Neuronal stem cell (in vitro differentiated cells): ENCODE results near the gene BTBD9.
A peak's percentile ranks its signal among the peaks of the same experiment; 100 is the strongest.

ENCODE experiments used
- DNase-seq: peaks from one replicate; pipeline ENCODE4 v3.0.0-alpha.2; 2013; ENCODE audit warnings: low spot score
- H2AFZ ChIP-seq: one replicate; pipeline ENCODE4 v1.6.1; 2013; ENCODE audit warnings: mild to moderate bottlenecking, low read length, inconsistent platforms
- H2AK5ac ChIP-seq: 2 replicates; pipeline ENCODE4 v1.6.1; 2013; ENCODE audit warnings: low read depth, mild to moderate bottlenecking, inconsistent platforms, low read length, moderate library complexity, mixed read lengths
- H2BK120ac ChIP-seq: 2 replicates; pipeline ENCODE4 v1.6.1; 2013; ENCODE audit warnings: low read depth, mild to moderate bottlenecking, inconsistent platforms, low read length, moderate library complexity, mixed read lengths
- H2BK12ac ChIP-seq: one replicate; pipeline ENCODE4 v1.6.1; 2013; ENCODE audit warnings: low read length, inconsistent platforms
- H2BK15ac ChIP-seq: 2 replicates; pipeline ENCODE4 v1.6.1; 2013; ENCODE audit warnings: mild to moderate bottlenecking, low read length, inconsistent platforms, mixed read lengths
- H2BK5ac ChIP-seq: one replicate; pipeline ENCODE4 v1.6.1; 2013; ENCODE audit warnings: inconsistent platforms, mild to moderate bottlenecking, low read length, moderate library complexity
- H3K14ac ChIP-seq: one replicate; pipeline ENCODE4 v1.6.1; 2013; ENCODE audit warnings: low read length, inconsistent platforms
- H3K18ac ChIP-seq: 2 replicates; pipeline ENCODE4 v1.6.1; 2013; ENCODE audit warnings: low read length, inconsistent platforms
- H3K23ac ChIP-seq: 2 replicates; pipeline ENCODE4 v1.6.1; 2013; ENCODE audit warnings: low read depth, mild to moderate bottlenecking, mixed read lengths, low read length, inconsistent platforms; ENCODE audit not compliant: poor library complexity
- H3K27ac ChIP-seq: replicated peaks from 3 replicates; pipeline ENCODE4 v1.5.1; 2013; ENCODE audit warnings: low read length, inconsistent platforms
- H3K27me3 ChIP-seq, 3 experiments: 2 replicates each; pipeline ENCODE4 v1.6.1; 2013; ENCODE audit warnings: low read length in 3 of 3, mild to moderate bottlenecking in 2 of 3, inconsistent platforms in 1 of 3, low read depth in 1 of 3, mixed read lengths in 1 of 3, moderate library complexity in 1 of 3; ENCODE audit not compliant: control insufficient read depth in 3 of 3, insufficient read depth in 3 of 3
- H3K36me3 ChIP-seq, 2 donors: replicated peaks in 1 of 2; 2 replicates each; pipeline ENCODE4 v1.6.1; 2013; ENCODE audit warnings: low read length in 2 of 2; ENCODE audit not compliant: control insufficient read depth in 2 of 2, insufficient read depth in 2 of 2
- H3K4ac ChIP-seq: 2 replicates; pipeline ENCODE4 v1.6.1; 2013; ENCODE audit warnings: inconsistent platforms, mild to moderate bottlenecking, low read length, moderate library complexity
- H3K4me1 ChIP-seq, 2 donors: 1 replicate in 1 of 2; 2 replicates in 1 of 2; pipeline ENCODE4 v1.6.1; 2013; ENCODE audit warnings: low read length in 2 of 2, low read depth in 1 of 2; ENCODE audit not compliant: control insufficient read depth in 2 of 2, insufficient read depth in 1 of 2
- H3K4me2 ChIP-seq: one replicate; pipeline ENCODE4 v1.6.1; 2013; ENCODE audit warnings: mild to moderate bottlenecking, low read length, inconsistent platforms; ENCODE audit not compliant: insufficient read depth, poor library complexity, severe bottlenecking
- H3K4me3 ChIP-seq, 2 donors: 2 replicates each; pipeline ENCODE4 v1.5.1; 2013; ENCODE audit warnings: low read length in 2 of 2, mild to moderate bottlenecking in 2 of 2, inconsistent platforms in 1 of 2, moderate library complexity in 1 of 2
- H3K79me1 ChIP-seq: one replicate; pipeline ENCODE4 v1.6.1; 2013; ENCODE audit warnings: low read depth, mild to moderate bottlenecking, inconsistent platforms, low read length, moderate library complexity
- H3K9ac ChIP-seq: one replicate; pipeline ENCODE4 v1.6.1; 2013; ENCODE audit warnings: mild to moderate bottlenecking, low read depth, low read length, inconsistent platforms; ENCODE audit not compliant: poor library complexity
- H3K9me3 ChIP-seq, 2 donors: replicated peaks in 1 of 2; 2 replicates each; pipeline versions ENCODE3 to v1.6.1; 2013; ENCODE audit warnings: low read length in 2 of 2, mild to moderate bottlenecking in 2 of 2, inconsistent platforms in 1 of 2, low read depth in 1 of 2, mixed read lengths in 1 of 2, moderate library complexity in 1 of 2; ENCODE audit not compliant: control insufficient read depth in 2 of 2, insufficient read depth in 1 of 2
- H4K8ac ChIP-seq: one replicate; pipeline ENCODE4 v1.6.1; 2013; ENCODE audit warnings: low read depth, mild to moderate bottlenecking, inconsistent platforms, low read length, moderate library complexity
- H4K91ac ChIP-seq: one replicate; pipeline ENCODE4 v1.6.1; 2013; ENCODE audit warnings: low read length, low read depth, mild to moderate bottlenecking, inconsistent platforms; ENCODE audit not compliant: poor library complexity
- WGBS, 2 donors: extraction: QIAGEN DNeasy Blood & Tissue Kit; methylation state at CpG; one replicate each; pipeline ENCODE4 v1.1.7; 2013; ENCODE audit warnings: missing lambda C conversion rate in 2 of 2, mixed read lengths in 1 of 2; ENCODE audit not compliant: insufficient read length in 2 of 2, insufficient replicate concordance in 1 of 2; ENCODE audit errors: extremely low coverage in 2 of 2; 5-methylcytosine and 5-hydroxymethylcytosine counted together

Gene BTBD9

DNA sequence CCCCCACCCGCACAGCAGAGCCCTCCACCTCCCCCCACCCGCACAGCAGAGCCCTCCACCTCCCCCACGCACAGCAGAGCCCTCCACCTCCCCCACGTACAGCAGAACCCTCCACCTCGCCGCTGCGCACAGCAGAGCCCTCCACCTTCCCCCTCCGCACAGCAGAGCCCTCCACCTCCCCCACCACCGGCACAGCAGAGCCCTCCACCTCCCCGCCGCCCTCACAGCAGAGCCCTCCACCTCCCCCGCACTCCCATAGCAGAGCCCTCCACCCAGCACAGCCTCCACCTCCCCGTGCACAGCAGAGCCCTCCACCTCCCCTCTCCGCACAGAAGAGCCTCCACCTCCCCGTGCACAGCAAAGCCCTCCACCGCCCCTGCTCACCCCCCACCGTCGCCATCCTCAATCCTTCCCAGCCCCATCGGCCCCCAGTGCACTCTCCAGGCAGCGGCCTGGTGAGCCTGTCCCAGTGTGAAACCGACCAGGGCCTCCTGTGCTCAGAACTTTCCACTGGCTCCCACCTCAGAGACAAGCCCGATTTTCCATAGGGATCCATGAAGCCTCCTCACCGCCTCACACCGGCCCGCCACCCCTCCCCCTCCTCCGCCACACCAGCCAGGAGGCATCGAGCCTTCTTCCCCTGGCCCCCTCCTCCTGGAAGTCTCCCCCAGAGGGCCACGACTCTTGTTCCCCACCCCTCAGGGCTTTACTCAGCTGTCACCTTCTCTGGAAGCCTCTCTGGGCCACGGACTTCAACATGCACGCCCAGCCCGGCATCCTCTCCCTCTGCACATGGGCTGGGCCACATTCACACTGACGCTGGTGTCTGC lies 473.1 kb downstream of the BTBD9 start:
- H3K9ac ChIP-seq: peak overlapping the region; percentile 17
- H2BK15ac ChIP-seq: peak overlapping the region; percentile 60
- H3K23ac ChIP-seq: peak overlapping the region; percentile 76
- no peak overlapping the region for H2BK5ac ChIP-seq
- no peak overlapping the region for H3K27ac ChIP-seq
- H3K14ac ChIP-seq: peak overlapping the region; percentile 75
- peak overlapping the region; percentile 86 for H3K18ac ChIP-seq
- H3K27me3 ChIP-seq: no peaks in the 10 kb centered on the region
- no CpG with 5 or more reads among the region's 32 CpGs for WGBS, 2 donors
- H3K4me2 ChIP-seq: no peak overlapping the region
- no peak overlapping the region for H3K4me3 ChIP-seq
- peaks cover 4 to 14% of the 10 kb centered on the region in 2 donors for H3K4me1 ChIP-seq
- H4K8ac ChIP-seq: no peak overlapping the region
- H3K9me3 ChIP-seq: no peaks in the 10 kb centered on the region
- H2AK5ac ChIP-seq: no peak overlapping the region
- H2BK120ac ChIP-seq: no peak overlapping the region
- H3K79me1 ChIP-seq: peaks cover 4% of the 10 kb centered on the region
- no peak overlapping the region for H3K4ac ChIP-seq
- no peak overlapping the region for H4K91ac ChIP-seq
- H2BK12ac ChIP-seq: no peak overlapping the region
- DNase-seq: no peak
- H3K36me3 ChIP-seq: no peaks in the 10 kb centered on the region
- no peak overlapping the region for H2AFZ ChIP-seq

DNA sequence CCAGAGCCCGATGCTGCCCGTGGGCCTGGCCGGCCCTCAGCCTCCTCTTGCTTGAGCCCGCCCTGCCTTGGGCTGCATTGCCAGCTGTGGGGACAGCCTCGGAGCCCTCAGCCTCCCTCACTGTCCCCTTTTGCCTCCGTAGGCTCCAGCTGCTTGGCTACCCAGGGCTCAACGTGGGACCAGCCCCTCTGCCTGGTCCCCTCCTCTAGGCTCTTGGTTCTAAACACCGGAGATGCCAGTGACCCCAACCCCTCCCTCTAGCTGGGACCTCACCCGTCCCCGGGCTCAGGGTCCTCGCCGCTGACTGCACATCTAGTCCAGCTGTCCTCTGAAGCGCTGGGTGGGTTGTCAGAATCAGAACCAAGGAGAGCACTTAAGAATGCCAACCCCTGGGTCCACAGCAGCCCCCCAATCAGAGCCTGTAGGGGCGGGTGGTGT lies 475.0 kb downstream of the BTBD9 start:
- Histone ChIP-seq H4K91ac (no peak overlapping the region), H2AK5ac (no peak overlapping the region), H3K27me3 (no peaks in the 10 kb centered on the region), H4K8ac (no peak overlapping the region), H3K4me2 (no peak overlapping the region), H3K23ac (no peak overlapping the region), H2BK12ac (no peak overlapping the region), H3K79me1 (peaks cover 4% of the 10 kb centered on the region), H2BK15ac (peak overlapping the region; percentile 39), H2AFZ (no peak overlapping the region), H3K9ac (no peak overlapping the region), H3K4ac (no peak overlapping the region), H3K18ac (peak overlapping the region; percentile 65), H2BK5ac (peak overlapping the region; percentile 22), H3K9me3 (no peaks in the 10 kb centered on the region), H3K4me1 (peaks cover 0 to 6% of the 10 kb centered on the region in 2 donors), H2BK120ac (no peak overlapping the region), H3K36me3 (no peaks in the 10 kb centered on the region), H3K4me3 (no peak overlapping the region), H3K27ac (no peak overlapping the region), H3K14ac (no peak overlapping the region)
- no peak for DNase-seq
- no CpG with 5 or more reads among the region's 14 CpGs for WGBS, 2 donors

DNA sequence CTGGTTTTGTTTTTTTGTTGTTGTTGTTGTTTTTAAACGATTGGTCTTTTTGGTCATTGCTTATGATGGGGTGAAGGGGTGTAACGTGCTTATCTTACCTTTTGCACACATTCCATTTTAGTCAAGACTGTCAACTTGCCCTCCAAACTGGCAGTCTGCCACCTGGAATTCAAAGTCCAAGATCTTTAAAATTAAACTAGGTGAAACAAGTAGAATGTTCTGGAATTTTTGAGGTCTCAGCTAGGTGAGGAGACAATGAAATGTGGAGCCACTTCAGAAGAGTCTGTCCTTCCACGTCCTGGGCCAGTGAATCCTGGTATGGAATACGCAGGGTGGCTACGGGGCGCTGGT lies 475.6 kb downstream of the BTBD9 start:
- Histone ChIP-seq H2BK120ac (no peak overlapping the region), H2AK5ac (no peak overlapping the region), H3K9me3 (peaks cover 0 to 2% of the 10 kb centered on the region in 2 donors), H2BK15ac (no peak overlapping the region), H3K4ac (no peak overlapping the region), H3K23ac (no peak overlapping the region), H2AFZ (no peak overlapping the region), H3K27ac (no peak overlapping the region), H3K36me3 (no peaks in the 10 kb centered on the region), H3K27me3 (no peaks in the 10 kb centered on the region), H2BK5ac (no peak overlapping the region), H4K8ac (no peak overlapping the region), H3K9ac (no peak overlapping the region), H3K79me1 (peaks cover 4% of the 10 kb centered on the region), H3K18ac (no peak overlapping the region), H2BK12ac (no peak overlapping the region), H3K4me2 (no peak overlapping the region), H3K14ac (no peak overlapping the region), H3K4me3 (no peak overlapping the region), H3K4me1 (peaks cover 0 to 6% of the 10 kb centered on the region in 2 donors), H4K91ac (no peak overlapping the region)
- DNase-seq: no peak
- WGBS, 2 donors: no CpG with 5 or more reads among the region's 6 CpGs

DNA sequence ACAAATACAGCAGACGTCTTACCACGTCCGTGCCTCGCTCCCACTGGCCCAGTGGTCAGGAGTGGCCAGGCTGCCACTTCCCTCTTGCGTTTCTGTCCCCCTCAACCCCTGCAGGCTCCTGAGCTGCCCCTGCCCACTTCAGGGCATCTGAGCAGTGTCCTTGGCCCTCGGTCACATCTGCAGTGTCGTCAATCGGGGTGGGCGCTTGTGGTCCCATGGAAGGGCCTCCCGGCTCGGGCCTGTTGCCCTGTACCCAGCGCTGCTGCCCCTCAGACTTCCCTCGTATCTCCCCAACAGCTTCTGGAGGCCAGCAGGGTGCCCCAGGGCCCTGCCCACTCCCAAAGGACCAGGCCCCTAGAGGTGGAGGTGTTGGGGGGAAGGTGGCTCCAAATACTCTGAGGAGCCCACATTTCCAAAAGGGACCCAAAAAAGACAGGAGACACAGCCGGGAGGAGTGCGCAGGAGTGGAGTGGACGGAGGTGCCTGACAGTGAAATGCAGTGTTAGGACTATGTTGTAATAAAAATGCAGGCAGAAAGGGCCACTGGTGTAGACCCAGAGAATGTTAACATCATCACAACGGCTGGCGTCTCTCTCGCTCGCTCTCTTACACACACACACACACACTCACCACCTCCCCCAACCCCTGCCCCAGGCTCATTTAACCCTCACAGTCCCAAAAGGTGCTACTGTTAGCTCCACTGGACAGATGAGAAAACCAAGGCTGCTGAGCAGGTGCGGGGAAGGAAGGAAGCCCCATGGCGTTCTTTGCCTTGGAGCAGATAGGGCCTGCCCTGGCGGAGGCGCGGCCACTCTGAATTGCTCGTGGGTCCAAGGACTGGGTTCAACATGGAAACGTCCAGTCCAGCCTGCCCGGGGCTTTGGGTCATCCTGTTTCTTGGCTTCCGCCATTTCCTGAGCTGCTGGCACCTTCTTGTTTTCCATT lies 476.3 kb downstream of the BTBD9 start:
- no peak overlapping the region for H2BK15ac ChIP-seq
- no peak overlapping the region for H3K4ac ChIP-seq
- H2BK5ac ChIP-seq: no peak overlapping the region
- no peaks in the 10 kb centered on the region for H3K36me3 ChIP-seq
- no peak overlapping the region for H2AFZ ChIP-seq
- WGBS, 2 donors: no CpG with 5 or more reads among the region's 29 CpGs
- no peak overlapping the region for H4K91ac ChIP-seq
- no peak overlapping the region for H3K4me3 ChIP-seq
- H3K4me1 ChIP-seq: peaks cover 0 to 6% of the 10 kb centered on the region in 2 donors
- no peak overlapping the region for H3K23ac ChIP-seq
- no peak overlapping the region for H3K9ac ChIP-seq
- DNase-seq: no peak
- peak overlapping the region; percentile 72 for H3K18ac ChIP-seq
- H3K4me2 ChIP-seq: no peak overlapping the region
- no peaks in the 10 kb centered on the region for H3K27me3 ChIP-seq
- no peak overlapping the region for H3K27ac ChIP-seq
- H3K9me3 ChIP-seq: peaks cover 0 to 2% of the 10 kb centered on the region in 2 donors
- H2BK12ac ChIP-seq: no peak overlapping the region
- no peak overlapping the region for H2AK5ac ChIP-seq
- H2BK120ac ChIP-seq: no peak overlapping the region
- H3K14ac ChIP-seq: no peak overlapping the region
- H4K8ac ChIP-seq: no peak overlapping the region
- H3K79me1 ChIP-seq: peaks cover 4% of the 10 kb centered on the region
